WTC11 (cell line): ENCODE data around the gene EXD3. TPM values are rescaled to one million over a fixed set of nuclear protein-coding genes. Genes with fewer than 3 reads are reported as not detected.

Experiments
- ATAC-seq: fragments of 200-7000 bp; cut with Tn5 transposase; 2 replicates; pipeline ENCODE4 v1.10.0; 2021; ENCODE audit warnings: mild to moderate bottlenecking, moderate library complexity
- CTCF ChIA-PET: fragments of 300-600 bp; sonication (Branson Sonifier 250); formaldehyde crosslinking; loops from one replicate; lab custom pipeline; 2021; ENCODE audit warnings: antibody characterized with exemption; lab: Charles Lee
- POLR2A ChIA-PET: fragments of 350-600 bp; sonication (Branson Sonifier 250); formaldehyde crosslinking; loops from one replicate; lab custom pipeline; 2021; ENCODE audit warnings: antibody characterized with exemption; lab: Charles Lee
- DNase-seq: peaks from one replicate; pipeline ENCODE4 v3.0.0; 2021; ENCODE audit warnings: low spot score
- H3K27ac Mint-ChIP-seq: 2 replicates; pipeline ENCODE4 v1.8.0; 2021; ENCODE audit warnings: mixed read lengths
- H3K27me3 Mint-ChIP-seq: 2 replicates; pipeline ENCODE4 v1.8.0; 2021; ENCODE audit warnings: low read depth, mild to moderate bottlenecking, moderate library complexity, mixed read lengths
- H3K36me3 Mint-ChIP-seq: 2 replicates; pipeline ENCODE4 v1.8.0; 2021; ENCODE audit warnings: mixed read lengths
- H3K4me1 Mint-ChIP-seq: 2 replicates; pipeline ENCODE4 v1.8.0; 2022; ENCODE audit warnings: mixed read lengths
- H3K4me3 Mint-ChIP-seq: 2 replicates; pipeline ENCODE4 v1.8.0; 2021; ENCODE audit warnings: mild to moderate bottlenecking, moderate library complexity, mixed read lengths
- H3K9me3 Mint-ChIP-seq: 2 replicates; pipeline ENCODE4 v1.8.0; 2021; ENCODE audit warnings: mixed read lengths
- ATF1 ChIP-seq: sonication (generic); formaldehyde crosslinking; IDR thresholded peaks from 2 replicates; pipeline ENCODE4 v1.8.1; 2023; ENCODE audit warnings: mild to moderate bottlenecking, moderate library complexity, missing genetic modification reagents
- CREB1 ChIP-seq: sonication (generic); formaldehyde crosslinking; IDR thresholded peaks from 2 replicates; pipeline ENCODE4 v1.8.0; 2023; ENCODE audit warnings: mild to moderate bottlenecking, missing genetic modification reagents
- CREM ChIP-seq: sonication (generic); formaldehyde crosslinking; IDR thresholded peaks from 2 replicates; pipeline ENCODE4 v1.8.1; 2022; ENCODE audit warnings: mild to moderate bottlenecking, missing genetic modification reagents, moderate library complexity
- ELF4 ChIP-seq: sonication (generic); formaldehyde crosslinking; IDR thresholded peaks from 2 replicates; pipeline ENCODE4 v1.8.1; 2022; ENCODE audit warnings: low read depth, mild to moderate bottlenecking, moderate library complexity, missing genetic modification reagents
- JAZF1 ChIP-seq: fragments of 250-450 bp; sonication (Bioruptor Pico); IDR thresholded peaks from 2 replicates; pipeline ENCODE4 v1.9.0; 2021; ENCODE audit warnings: moderate library complexity, mild to moderate bottlenecking, inconsistent platforms
- SMAD4 ChIP-seq: sonication (generic); formaldehyde crosslinking; IDR thresholded peaks from 2 replicates; pipeline ENCODE4 v1.8.0; 2022; ENCODE audit warnings: mild to moderate bottlenecking, missing genetic modification reagents
- SP1 ChIP-seq: sonication (generic); formaldehyde crosslinking; conservative IDR thresholded peaks from 2 replicates; pipeline ENCODE4 v1.8.1; 2022; ENCODE audit warnings: missing genetic modification reagents
- TCF7 ChIP-seq: sonication (generic); formaldehyde crosslinking; IDR thresholded peaks from 2 replicates; pipeline ENCODE4 v1.8.0; 2022; ENCODE audit warnings: mild to moderate bottlenecking, low read depth, missing genetic modification reagents, moderate library complexity
- TP53 ChIP-seq: sonication (generic); formaldehyde crosslinking; IDR thresholded peaks from 2 replicates; pipeline ENCODE4 v1.8.1; 2023; ENCODE audit warnings: mild to moderate bottlenecking, missing genetic modification reagents
- ZNF423 ChIP-seq: fragments of 250-450 bp; sonication (Bioruptor Pico); IDR thresholded peaks from 2 replicates; pipeline ENCODE4 v2.1.2; 2022; ENCODE audit warnings: mild to moderate bottlenecking, moderate library complexity
- total RNA-seq: library from RNA; stranded (reverse); gene quantifications from 3 replicates; pipeline ENCODE4 v1.2.3, GENCODE V29; 2021
- TF ChIP-seq, protein P1 (sequence below): sonication (generic); formaldehyde crosslinking; IDR thresholded peaks from 2 replicates; pipeline ENCODE4 v1.8.1; 2023; ENCODE audit warnings: mild to moderate bottlenecking, missing genetic modification reagents
- TF ChIP-seq, protein P2 (sequence below): sonication (generic); formaldehyde crosslinking; IDR thresholded peaks from 2 replicates; pipeline ENCODE4 v1.8.1; 2023; ENCODE audit warnings: mild to moderate bottlenecking, missing genetic modification reagents, borderline replicate concordance
- TF ChIP-seq, protein P3 (sequence below): fragments of 200-600 bp; IDR thresholded peaks from 2 replicates; pipeline ENCODE4 v1.8.0; 2022; ENCODE audit warnings: antibody characterized with exemption
- TF ChIP-seq, protein P4 (sequence below): sonication (generic); formaldehyde crosslinking; IDR thresholded peaks from 2 replicates; pipeline ENCODE4 v1.8.1; 2023; ENCODE audit warnings: mild to moderate bottlenecking, missing genetic modification reagents, moderate library complexity
- TF ChIP-seq, protein P5 (sequence below): sonication (generic); formaldehyde crosslinking; IDR thresholded peaks from 2 replicates; pipeline ENCODE4 v1.8.0; 2022; ENCODE audit warnings: mild to moderate bottlenecking, missing genetic modification reagents
- TF ChIP-seq, protein P6 (sequence below): fragments of 250-450 bp; sonication (Bioruptor Pico); IDR thresholded peaks from 2 replicates; pipeline ENCODE4 v1.9.0; 2021; ENCODE audit warnings: moderate library complexity, mild to moderate bottlenecking, inconsistent platforms, borderline replicate concordance

EXD3 gene
- total RNA-seq, 1 experiment from 2014 or later, result 21.2 TPM

DNA sequence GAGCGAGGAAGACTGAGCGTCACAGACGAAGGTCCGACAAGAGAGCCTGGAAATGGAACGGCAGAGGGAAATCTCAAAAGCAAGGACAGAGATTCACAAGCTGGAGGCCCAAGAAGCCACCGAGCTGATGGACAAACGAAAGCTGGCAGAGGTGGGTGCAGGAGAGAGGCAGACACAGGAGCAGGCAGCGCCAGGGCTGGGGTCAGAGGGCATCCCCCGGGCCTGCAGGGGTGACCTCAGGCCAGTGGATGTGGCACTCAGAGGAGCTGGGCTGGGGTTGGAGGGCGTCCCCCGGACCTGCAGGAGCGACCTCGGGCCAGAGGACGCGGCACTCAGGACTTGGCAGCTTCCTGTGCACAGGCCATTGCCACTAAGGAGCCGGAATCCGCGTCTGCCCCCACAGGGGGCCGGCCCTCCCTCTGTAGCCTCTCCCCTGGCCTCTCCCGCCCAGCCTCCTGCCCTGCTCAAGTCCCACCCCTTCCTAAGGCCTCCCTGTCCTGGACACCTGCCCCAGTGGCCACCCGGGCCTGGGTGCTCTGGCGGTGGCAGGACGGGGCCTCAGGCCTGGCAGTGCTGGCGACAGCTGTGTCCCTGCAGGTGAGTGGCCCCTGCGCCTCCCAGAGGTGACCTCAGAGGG, 40.4 kb downstream of the EXD3 start:
- TF ChIP-seq, protein P1, sequence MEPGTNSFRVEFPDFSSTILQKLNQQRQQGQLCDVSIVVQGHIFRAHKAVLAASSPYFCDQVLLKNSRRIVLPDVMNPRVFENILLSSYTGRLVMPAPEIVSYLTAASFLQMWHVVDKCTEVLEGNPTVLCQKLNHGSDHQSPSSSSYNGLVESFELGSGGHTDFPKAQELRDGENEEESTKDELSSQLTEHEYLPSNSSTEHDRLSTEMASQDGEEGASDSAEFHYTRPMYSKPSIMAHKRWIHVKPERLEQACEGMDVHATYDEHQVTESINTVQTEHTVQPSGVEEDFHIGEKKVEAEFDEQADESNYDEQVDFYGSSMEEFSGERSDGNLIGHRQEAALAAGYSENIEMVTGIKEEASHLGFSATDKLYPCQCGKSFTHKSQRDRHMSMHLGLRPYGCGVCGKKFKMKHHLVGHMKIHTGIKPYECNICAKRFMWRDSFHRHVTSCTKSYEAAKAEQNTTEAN (CRISPR knock-in tag), result no peak
- TF ChIP-seq ZNF423 (CRISPR knock-in tag), result 0 out of 2 replicates have a peak, but pooled peaks have one; percentile 4

DNA sequence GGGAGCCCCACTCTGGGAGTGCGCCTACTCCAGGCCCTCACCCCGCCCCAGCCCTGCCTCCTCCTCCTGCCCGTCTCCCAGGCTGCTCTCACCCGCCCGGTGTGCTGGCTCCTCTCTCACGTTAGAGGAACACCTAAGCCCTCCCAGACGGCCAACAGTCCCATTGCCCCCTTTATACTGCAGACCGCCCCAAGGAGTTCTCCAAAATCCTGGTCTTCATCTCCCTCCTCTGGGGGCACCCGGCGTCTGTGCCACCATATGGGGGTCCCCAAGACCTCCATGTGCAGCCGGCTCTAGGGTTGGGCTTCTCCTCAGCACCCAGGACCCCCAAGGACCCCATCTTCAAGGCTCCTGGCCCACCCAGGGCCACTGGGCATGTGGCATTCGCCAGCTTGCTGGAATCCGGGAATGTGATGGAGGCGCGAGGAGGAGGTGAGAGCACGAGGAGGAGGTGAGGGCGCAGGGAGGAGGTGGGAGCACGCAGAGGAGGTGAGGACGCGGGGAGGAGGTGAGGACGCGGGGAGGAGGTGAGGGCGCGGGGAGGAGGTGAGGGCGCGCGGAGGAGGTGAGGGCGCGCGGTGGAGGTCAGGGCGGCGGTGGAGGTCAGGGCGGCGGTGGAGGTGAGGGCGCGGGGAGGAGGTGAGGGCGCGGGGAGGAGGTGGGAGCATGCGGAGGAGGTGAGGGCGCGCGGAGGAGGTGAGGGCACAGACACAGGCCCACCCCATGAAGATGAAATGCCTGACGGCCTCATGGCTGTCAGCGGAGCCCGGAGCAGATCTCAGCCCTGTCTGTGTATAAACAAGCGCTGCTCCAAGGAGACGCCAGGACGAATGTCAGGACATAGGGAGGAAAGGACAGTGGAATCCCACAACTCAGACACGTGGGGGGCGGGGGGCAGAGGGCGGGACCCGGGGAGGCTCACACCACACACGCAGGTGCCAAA, 41.2 kb downstream of the EXD3 start:
- H3K27ac Mint-ChIP-seq, result peak overlapping the region; percentile 90; the same call in 1 of the 2 replicates
- DNase-seq (peak; percentile 11), ATAC-seq (peak; percentile 11; the same call in 1 of the 2 replicates)
- peaks cover 9% of the 10 kb centered on the region for H3K27me3 Mint-ChIP-seq
- no peak for TF ChIP-seq CREB1
- TF ChIP-seq ATF1 (CRISPR knock-in tag), result no peak
- TF ChIP-seq, protein P2, sequence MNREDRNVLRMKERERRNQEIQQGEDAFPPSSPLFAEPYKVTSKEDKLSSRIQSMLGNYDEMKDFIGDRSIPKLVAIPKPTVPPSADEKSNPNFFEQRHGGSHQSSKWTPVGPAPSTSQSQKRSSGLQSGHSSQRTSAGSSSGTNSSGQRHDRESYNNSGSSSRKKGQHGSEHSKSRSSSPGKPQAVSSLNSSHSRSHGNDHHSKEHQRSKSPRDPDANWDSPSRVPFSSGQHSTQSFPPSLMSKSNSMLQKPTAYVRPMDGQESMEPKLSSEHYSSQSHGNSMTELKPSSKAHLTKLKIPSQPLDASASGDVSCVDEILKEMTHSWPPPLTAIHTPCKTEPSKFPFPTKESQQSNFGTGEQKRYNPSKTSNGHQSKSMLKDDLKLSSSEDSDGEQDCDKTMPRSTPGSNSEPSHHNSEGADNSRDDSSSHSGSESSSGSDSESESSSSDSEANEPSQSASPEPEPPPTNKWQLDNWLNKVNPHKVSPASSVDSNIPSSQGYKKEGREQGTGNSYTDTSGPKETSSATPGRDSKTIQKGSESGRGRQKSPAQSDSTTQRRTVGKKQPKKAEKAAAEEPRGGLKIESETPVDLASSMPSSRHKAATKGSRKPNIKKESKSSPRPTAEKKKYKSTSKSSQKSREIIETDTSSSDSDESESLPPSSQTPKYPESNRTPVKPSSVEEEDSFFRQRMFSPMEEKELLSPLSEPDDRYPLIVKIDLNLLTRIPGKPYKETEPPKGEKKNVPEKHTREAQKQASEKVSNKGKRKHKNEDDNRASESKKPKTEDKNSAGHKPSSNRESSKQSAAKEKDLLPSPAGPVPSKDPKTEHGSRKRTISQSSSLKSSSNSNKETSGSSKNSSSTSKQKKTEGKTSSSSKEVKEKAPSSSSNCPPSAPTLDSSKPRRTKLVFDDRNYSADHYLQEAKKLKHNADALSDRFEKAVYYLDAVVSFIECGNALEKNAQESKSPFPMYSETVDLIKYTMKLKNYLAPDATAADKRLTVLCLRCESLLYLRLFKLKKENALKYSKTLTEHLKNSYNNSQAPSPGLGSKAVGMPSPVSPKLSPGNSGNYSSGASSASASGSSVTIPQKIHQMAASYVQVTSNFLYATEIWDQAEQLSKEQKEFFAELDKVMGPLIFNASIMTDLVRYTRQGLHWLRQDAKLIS (CRISPR knock-in tag), result no peak
- TF ChIP-seq TP53, result no peak
- TF ChIP-seq, protein P3, sequence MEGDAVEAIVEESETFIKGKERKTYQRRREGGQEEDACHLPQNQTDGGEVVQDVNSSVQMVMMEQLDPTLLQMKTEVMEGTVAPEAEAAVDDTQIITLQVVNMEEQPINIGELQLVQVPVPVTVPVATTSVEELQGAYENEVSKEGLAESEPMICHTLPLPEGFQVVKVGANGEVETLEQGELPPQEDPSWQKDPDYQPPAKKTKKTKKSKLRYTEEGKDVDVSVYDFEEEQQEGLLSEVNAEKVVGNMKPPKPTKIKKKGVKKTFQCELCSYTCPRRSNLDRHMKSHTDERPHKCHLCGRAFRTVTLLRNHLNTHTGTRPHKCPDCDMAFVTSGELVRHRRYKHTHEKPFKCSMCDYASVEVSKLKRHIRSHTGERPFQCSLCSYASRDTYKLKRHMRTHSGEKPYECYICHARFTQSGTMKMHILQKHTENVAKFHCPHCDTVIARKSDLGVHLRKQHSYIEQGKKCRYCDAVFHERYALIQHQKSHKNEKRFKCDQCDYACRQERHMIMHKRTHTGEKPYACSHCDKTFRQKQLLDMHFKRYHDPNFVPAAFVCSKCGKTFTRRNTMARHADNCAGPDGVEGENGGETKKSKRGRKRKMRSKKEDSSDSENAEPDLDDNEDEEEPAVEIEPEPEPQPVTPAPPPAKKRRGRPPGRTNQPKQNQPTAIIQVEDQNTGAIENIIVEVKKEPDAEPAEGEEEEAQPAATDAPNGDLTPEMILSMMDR, result no peak
- TF ChIP-seq, protein P4, sequence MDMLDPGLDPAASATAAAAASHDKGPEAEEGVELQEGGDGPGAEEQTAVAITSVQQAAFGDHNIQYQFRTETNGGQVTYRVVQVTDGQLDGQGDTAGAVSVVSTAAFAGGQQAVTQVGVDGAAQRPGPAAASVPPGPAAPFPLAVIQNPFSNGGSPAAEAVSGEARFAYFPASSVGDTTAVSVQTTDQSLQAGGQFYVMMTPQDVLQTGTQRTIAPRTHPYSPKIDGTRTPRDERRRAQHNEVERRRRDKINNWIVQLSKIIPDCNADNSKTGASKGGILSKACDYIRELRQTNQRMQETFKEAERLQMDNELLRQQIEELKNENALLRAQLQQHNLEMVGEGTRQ (CRISPR knock-in tag), result no peak
- TF ChIP-seq CREM (CRISPR knock-in tag), result no peak
- no peak for TF ChIP-seq SMAD4
- TF ChIP-seq TCF7, result no peak
- TF ChIP-seq SP1 (CRISPR knock-in tag), result no peak
- TF ChIP-seq, protein P5, sequence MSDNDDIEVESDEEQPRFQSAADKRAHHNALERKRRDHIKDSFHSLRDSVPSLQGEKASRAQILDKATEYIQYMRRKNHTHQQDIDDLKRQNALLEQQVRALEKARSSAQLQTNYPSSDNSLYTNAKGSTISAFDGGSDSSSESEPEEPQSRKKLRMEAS (CRISPR knock-in tag), result no peak
- TF ChIP-seq JAZF1 (CRISPR knock-in tag), result no peak
- TF ChIP-seq, protein P6, sequence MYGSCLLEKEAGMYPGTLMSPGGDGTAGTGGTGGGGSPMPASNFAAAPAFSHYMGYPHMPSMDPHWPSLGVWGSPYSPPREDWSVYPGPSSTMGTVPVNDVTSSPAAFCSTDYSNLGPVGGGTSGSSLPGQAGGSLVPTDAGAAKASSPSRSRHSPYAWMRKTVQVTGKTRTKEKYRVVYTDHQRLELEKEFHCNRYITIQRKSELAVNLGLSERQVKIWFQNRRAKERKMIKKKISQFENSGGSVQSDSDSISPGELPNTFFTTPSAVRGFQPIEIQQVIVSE, result no peak
- TF ChIP-seq ELF4, result no peak
- H3K4me1 Mint-ChIP-seq, result peaks cover 3% of the 10 kb centered on the region; the same call in 1 of the 2 replicates
- ChIA-PET POLR2A (no interaction called here), CTCF (interaction anchor here (0.6 to 1.2 kb wide), 2 partner anchors 95 to 101 kb away, joined by 3 to 5 read pairs; no protein-coding TSS in a partner anchor)
- 0 out of 2 replicates have a peak, but pooled peaks cover 4% of the 10 kb centered on the region for H3K9me3 Mint-ChIP-seq
- H3K4me3 Mint-ChIP-seq, result no peak overlapping the region
- H3K36me3 Mint-ChIP-seq, result peaks cover 5% of the 10 kb centered on the region; the same call in 1 of the 2 replicates

More for the DNA sequence above, 40.4 kb downstream of the EXD3 start:
- Mint-ChIP-seq H3K4me3 (no peak overlapping the region), H3K9me3 (0 out of 2 replicates have a peak, but pooled peaks cover 4% of the 10 kb centered on the region), H3K27me3 (peaks cover 5% of the 10 kb centered on the region; the same call in 1 of the 2 replicates), H3K4me1 (peaks cover 3% of the 10 kb centered on the region; the same call in 1 of the 2 replicates), H3K36me3 (peaks cover 5% of the 10 kb centered on the region; the same call in 1 of the 2 replicates), H3K27ac (peak overlapping the region; percentile 90)
- CTCF ChIA-PET, result interaction anchor here (0.6 to 1.2 kb wide), 3 partner anchors 40 to 101 kb away, joined by 3 to 5 read pairs (median 3); partner anchors contain the start of genes EXD3 and NOXA1
- ATAC-seq (peak; percentile 73), DNase-seq (peak; percentile 43)
- POLR2A ChIA-PET, result no interaction called here
